H1 (cell line): Measurements from ENCODE around the gene PDSS1. TPM values are rescaled to one million over a fixed set of nuclear protein-coding genes. Genes with fewer than 3 reads are reported as not detected.

Experiments
- CTCF ChIA-PET: fragments of 300-600 bp; sonication (Branson Sonifier 250); formaldehyde crosslinking; loops from one replicate; lab custom pipeline; 2021; ENCODE audit not compliant: partially characterized antibody; lab: Charles Lee
- POLR2A ChIA-PET: fragments of 300-600 bp; sonication (Branson Sonifier 250); formaldehyde crosslinking; loops from one replicate; lab custom pipeline; 2021; ENCODE audit warnings: inconsistent platforms; ENCODE audit not compliant: partially characterized antibody; lab: Charles Lee
- DNase-seq, 2 experiments: peaks; one replicate each; pipeline versions ENCODE4 v3.0.0 to v3.0.0-alpha.2; 2010 to 2022; ENCODE audit warnings: low spot score in 2 of 2, low read depth in 1 of 2, mixed read lengths in 1 of 2
- FAIRE-seq: peaks from 2 replicates; lab custom pipeline; 2011; peaks lifted over from hg19 to GRCh38; lab: Jason Lieb, UNC
- H2AFZ ChIP-seq: 2 replicates; pipeline ENCODE4 v1.8.1; 2012; ENCODE audit warnings: low read length, inconsistent platforms
- H2AK5ac ChIP-seq: 2 replicates; pipeline ENCODE4 v1.6.1; 2013; ENCODE audit warnings: low read depth, low read length
- H2BK120ac ChIP-seq: replicated peaks from 2 replicates; pipeline ENCODE3; 2013; ENCODE audit warnings: low read depth, low read length, inconsistent platforms
- H2BK12ac ChIP-seq: 2 replicates; pipeline ENCODE4 v1.6.1; 2013; ENCODE audit warnings: low read depth, low read length
- H2BK15ac ChIP-seq: 2 replicates; pipeline ENCODE4 v1.6.1; 2013; ENCODE audit warnings: low read length
- H2BK20ac ChIP-seq: 2 replicates; pipeline ENCODE4 v1.6.1; 2013; ENCODE audit warnings: low read length
- H2BK5ac ChIP-seq: 2 replicates; pipeline ENCODE4 v1.6.1; 2013; ENCODE audit warnings: low read depth, low read length
- H3K14ac ChIP-seq: 2 replicates; pipeline ENCODE4 v1.6.1; 2013; ENCODE audit warnings: inconsistent platforms; ENCODE audit not compliant: insufficient read length
- H3K18ac ChIP-seq: 2 replicates; pipeline ENCODE4 v1.6.1; 2013; ENCODE audit warnings: low read length; ENCODE audit errors: extremely low read depth
- H3K23ac ChIP-seq: 2 replicates; pipeline ENCODE4 v1.6.1; 2013; ENCODE audit warnings: inconsistent platforms; ENCODE audit not compliant: insufficient read length
- H3K23me2 ChIP-seq: 2 replicates; pipeline ENCODE4 v1.6.1; 2013; ENCODE audit warnings: low read depth, low read length
- H3K27ac ChIP-seq: 2 replicates; pipeline ENCODE4 v1.6.1; 2011; ENCODE audit warnings: low read depth, low read length, inconsistent platforms
- H3K27me3 ChIP-seq, 4 experiments: replicated peaks in 1 of 4; 1 replicate in 1 of 4; 2 replicates in 3 of 4; pipeline versions ENCODE4 v1.6.1 to v1.8.1; 2011 to 2013; ENCODE audit warnings: low read length in 3 of 4, mild to moderate bottlenecking in 3 of 4, inconsistent platforms in 2 of 4, mixed read lengths in 2 of 4, moderate library complexity in 1 of 4; ENCODE audit not compliant: control insufficient read depth in 3 of 4, insufficient read depth in 3 of 4; ENCODE audit errors: extremely low read depth in 1 of 4
- H3K36me3 ChIP-seq, 4 experiments: 2 replicates each; pipeline versions ENCODE4 v1.6.1 to v1.8.1; 2011 to 2013; ENCODE audit warnings: mild to moderate bottlenecking in 4 of 4, low read length in 3 of 4, moderate library complexity in 2 of 4, control low read depth in 1 of 4, inconsistent platforms in 1 of 4; ENCODE audit not compliant: insufficient read depth in 4 of 4, control insufficient read depth in 2 of 4
- H3K4ac ChIP-seq: replicated peaks from 2 replicates; pipeline ENCODE3; 2013; ENCODE audit warnings: low read length, low read depth, mixed read lengths, inconsistent platforms; ENCODE audit not compliant: insufficient read length
- H3K4me1 ChIP-seq, 4 experiments: replicated peaks in 1 of 4; 1 replicate in 1 of 4; 2 replicates in 3 of 4; pipeline versions ENCODE4 v1.6.1 to v1.8.1; 2011 to 2013; ENCODE audit warnings: low read length in 3 of 4, inconsistent platforms in 2 of 4, mixed read lengths in 1 of 4; ENCODE audit not compliant: insufficient read depth in 4 of 4, control insufficient read depth in 3 of 4
- H3K4me2 ChIP-seq, 2 experiments: 2 replicates each; pipeline versions ENCODE4 v1.6.1 to v1.8.1; 2011 to 2013; ENCODE audit warnings: low read depth in 2 of 2, low read length in 2 of 2, control low read depth in 1 of 2, inconsistent platforms in 1 of 2, mild to moderate bottlenecking in 1 of 2; ENCODE audit not compliant: insufficient read depth in 1 of 2
- H3K4me3 ChIP-seq, 4 experiments: fragments of 200-600, 300-600 bp in 1 of 4; sonication (generic), shearing (Covaris generic), sonication (Bioruptor Twin) in 1 of 4; 2 replicates each; pipeline versions ENCODE4 v1.5.1 to v1.8.1; 2011 to 2016; ENCODE audit warnings: low read length in 4 of 4, low read depth in 3 of 4, control low read depth in 2 of 4, inconsistent platforms in 2 of 4, mild to moderate bottlenecking in 2 of 4, mixed read lengths in 1 of 4, moderate library complexity in 1 of 4; ENCODE audit not compliant: insufficient read depth in 2 of 4; ENCODE audit errors: extremely low read depth in 1 of 4
- H3K56ac ChIP-seq: replicated peaks from 2 replicates; pipeline ENCODE3; 2013; ENCODE audit warnings: low read depth, mild to moderate bottlenecking, mixed read lengths, low read length, inconsistent platforms; ENCODE audit not compliant: insufficient read length
- H3K79me1 ChIP-seq: 2 replicates; pipeline ENCODE4 v1.6.1; 2013; ENCODE audit warnings: low read depth, low read length, control low read depth
- H3K79me2 ChIP-seq, 2 experiments: 2 replicates each; pipeline versions ENCODE4 v1.6.1 to v1.8.1; 2012 to 2013; ENCODE audit warnings: low read length in 2 of 2, mild to moderate bottlenecking in 2 of 2, inconsistent platforms in 1 of 2; ENCODE audit not compliant: insufficient read depth in 2 of 2, control insufficient read depth in 1 of 2
- H3K9ac ChIP-seq, 4 experiments: replicated peaks in 1 of 4; 1 replicate in 1 of 4; 2 replicates in 3 of 4; pipeline versions ENCODE4 v1.6.1 to v1.8.1; 2011 to 2013; ENCODE audit warnings: low read depth in 3 of 4, low read length in 3 of 4, control low read depth in 2 of 4, mild to moderate bottlenecking in 2 of 4, moderate library complexity in 2 of 4, inconsistent platforms in 1 of 4; ENCODE audit errors: extremely low read depth in 1 of 4
- H3K9me3 ChIP-seq, 2 experiments: 2 replicates each; pipeline versions ENCODE4 v1.6.1 to v1.8.1; 2012 to 2013; ENCODE audit warnings: mild to moderate bottlenecking in 2 of 2, moderate library complexity in 2 of 2, control low read depth in 1 of 2, inconsistent platforms in 1 of 2, low read depth in 1 of 2, low read length in 1 of 2, mixed read lengths in 1 of 2; ENCODE audit not compliant: insufficient read depth in 2 of 2
- H4K20me1 ChIP-seq, 2 experiments: replicated peaks in 1 of 2; 2 replicates each; pipeline versions ENCODE3 to v1.8.1; 2011 to 2013; ENCODE audit warnings: inconsistent platforms in 2 of 2, low read length in 2 of 2, mild to moderate bottlenecking in 1 of 2; ENCODE audit not compliant: insufficient read depth in 2 of 2, control insufficient read depth in 1 of 2
- H4K5ac ChIP-seq: 2 replicates; pipeline ENCODE4 v1.6.1; 2013; ENCODE audit warnings: low read length, low read depth, mixed read lengths, inconsistent platforms; ENCODE audit not compliant: insufficient read length
- H4K8ac ChIP-seq: 2 replicates; pipeline ENCODE4 v1.8.0; 2013; ENCODE audit warnings: mild to moderate bottlenecking, moderate library complexity, low read length, inconsistent platforms; ENCODE audit not compliant: insufficient read depth; ENCODE audit errors: extremely low read depth
- H4K91ac ChIP-seq: replicated peaks from 2 replicates; pipeline ENCODE3; 2013; ENCODE audit warnings: low read length, mixed read lengths, inconsistent platforms; ENCODE audit not compliant: insufficient read length
- CHD1 ChIP-seq: IDR thresholded peaks from 2 replicates; pipeline ENCODE4 v1.6.1; 2012; ENCODE audit warnings: low read depth, low read length, improper control_type of control experiment
- CHD2 ChIP-seq: IDR thresholded peaks from 2 replicates; pipeline ENCODE4 v1.6.1; 2012; ENCODE audit warnings: low read length, improper control_type of control experiment
- RAD21 ChIP-seq, 2 experiments: IDR thresholded peaks in 1 of 2; conservative IDR thresholded peaks in 1 of 2; 2 replicates each; pipeline ENCODE4 v1.6.1; 2011; ENCODE audit warnings: low read depth in 2 of 2, low read length in 2 of 2, improper control_type of control experiment in 1 of 2, inconsistent platforms in 1 of 2, mild to moderate bottlenecking in 1 of 2, moderate library complexity in 1 of 2
- RBBP5 ChIP-seq: IDR thresholded peaks from 2 replicates; pipeline ENCODE4 v1.7.1; 2012; ENCODE audit warnings: low read depth, mild to moderate bottlenecking, inconsistent platforms, low read length, moderate library complexity, borderline replicate concordance
- WGBS, 2 experiments: shearing (Covaris generic) in 1 of 2; methylation state at CpG; one replicate each; pipeline versions ENCODE4 v1.1.6 to v1.1.7; 2013 to 2015; ENCODE audit warnings: low lambda C conversion rate in 2 of 2, mixed read lengths in 2 of 2, inconsistent platforms in 1 of 2, low coverage in 1 of 2, missing lambda C conversion rate in 1 of 2; ENCODE audit not compliant: insufficient replicate concordance in 2 of 2, insufficient coverage in 1 of 2, insufficient read length in 1 of 2; ENCODE audit errors: extremely low coverage in 1 of 2, missing lambda C conversion rate in 1 of 2; 5-methylcytosine and 5-hydroxymethylcytosine counted together
- polyA plus RNA-seq, 7 experiments: library from polyadenylated mRNA; depleted of rRNA in 3 of 7; stranded (reverse) in 5 of 7; unstranded in 2 of 7; fragments of >200 nt in 5 of 7; fragments of 200-250 nt in 2 of 7; gene quantifications; 1 replicate in 5 of 7; 2 replicates in 1 of 7; 4 replicates in 1 of 7; pipeline versions ENCODE4 v1.2.1 to v1.2.3, GENCODE V29; 2011 to 2013; ENCODE audit warnings: missing spikeins in 2 of 7, mixed read lengths in 2 of 7
- total RNA-seq: library from RNA; stranded (reverse); fragmentation: NEBNext Ultra II Directional; extraction: Animal tissue kit (Norgen Biotek cat#: 25700); gene quantifications from 2 replicates; pipeline ENCODE4 v1.2.1, GENCODE V29; 2021
- TF ChIP-seq, protein P1 (sequence below), 3 experiments: IDR thresholded peaks; 1 replicate in 2 of 3; 2 replicates in 1 of 3; pipeline versions ENCODE4 v1.5.1 to v1.6.1; 2011; ENCODE audit warnings: low read length in 3 of 3, mild to moderate bottlenecking in 3 of 3, inconsistent platforms in 2 of 3, low read depth in 1 of 3, moderate library complexity in 1 of 3; ENCODE audit not compliant: insufficient read depth in 1 of 3; ENCODE audit errors: control extremely low read depth in 1 of 3

The PDSS1 gene
- total and polyA plus RNA-seq, 2 of the 8 experiments (the other 6 are each of a cell fraction or from before 2014, with no cell fraction given): 21.3 to 26.0 TPM

DNA sequence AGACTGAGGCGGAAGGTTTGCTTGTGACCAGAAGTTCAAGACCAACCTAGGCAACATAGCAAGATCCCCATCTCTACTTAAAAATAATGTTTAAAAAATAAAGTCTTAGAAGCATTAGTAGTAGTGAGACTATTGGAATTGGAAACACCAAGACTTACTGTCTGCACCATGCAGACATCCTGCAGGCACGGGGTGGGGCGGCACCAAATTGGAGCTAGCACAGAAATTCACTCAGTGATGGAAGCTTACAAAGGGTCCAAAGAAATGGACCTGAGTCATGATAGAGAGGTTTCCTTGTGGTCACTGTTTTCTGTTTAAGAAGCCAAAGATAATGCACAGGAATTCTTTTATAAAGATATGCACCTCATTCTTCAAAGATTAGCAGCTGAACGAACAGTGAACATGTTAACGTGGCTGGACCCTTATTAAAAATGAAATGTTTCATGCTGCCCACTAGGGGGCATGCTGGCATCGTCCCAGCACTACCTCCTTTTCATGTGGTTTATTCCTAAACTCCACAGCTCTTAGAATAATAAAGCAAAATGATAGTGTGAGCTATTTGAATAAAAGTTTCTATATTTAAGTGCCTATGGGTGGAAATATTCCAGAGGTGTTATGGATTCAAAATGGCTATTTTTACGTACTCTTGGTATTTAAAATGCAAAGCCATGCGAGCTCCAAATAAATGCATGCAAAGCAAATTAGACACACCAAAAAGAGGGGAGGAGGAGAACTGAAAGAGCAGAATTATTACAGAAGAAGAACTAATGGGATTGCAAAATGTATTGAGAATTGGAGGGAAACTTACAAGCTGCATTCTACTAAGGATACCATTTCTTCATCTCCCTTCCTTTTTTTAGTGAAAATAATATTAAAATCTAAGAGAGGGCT, 28.6 kb downstream of the PDSS1 start:
- TF ChIP-seq RAD21 (IDR thresholded peaks at IDR 0.05 in 1 of 2, conservative IDR thresholded peaks at IDR 0.05 in 1 of 2; ENCODE audit: low read depth in 2 of 2, low read length in 2 of 2): peak; percentile 79 to 81
- TF ChIP-seq CHD2: no peak
- TF ChIP-seq, protein P1, sequence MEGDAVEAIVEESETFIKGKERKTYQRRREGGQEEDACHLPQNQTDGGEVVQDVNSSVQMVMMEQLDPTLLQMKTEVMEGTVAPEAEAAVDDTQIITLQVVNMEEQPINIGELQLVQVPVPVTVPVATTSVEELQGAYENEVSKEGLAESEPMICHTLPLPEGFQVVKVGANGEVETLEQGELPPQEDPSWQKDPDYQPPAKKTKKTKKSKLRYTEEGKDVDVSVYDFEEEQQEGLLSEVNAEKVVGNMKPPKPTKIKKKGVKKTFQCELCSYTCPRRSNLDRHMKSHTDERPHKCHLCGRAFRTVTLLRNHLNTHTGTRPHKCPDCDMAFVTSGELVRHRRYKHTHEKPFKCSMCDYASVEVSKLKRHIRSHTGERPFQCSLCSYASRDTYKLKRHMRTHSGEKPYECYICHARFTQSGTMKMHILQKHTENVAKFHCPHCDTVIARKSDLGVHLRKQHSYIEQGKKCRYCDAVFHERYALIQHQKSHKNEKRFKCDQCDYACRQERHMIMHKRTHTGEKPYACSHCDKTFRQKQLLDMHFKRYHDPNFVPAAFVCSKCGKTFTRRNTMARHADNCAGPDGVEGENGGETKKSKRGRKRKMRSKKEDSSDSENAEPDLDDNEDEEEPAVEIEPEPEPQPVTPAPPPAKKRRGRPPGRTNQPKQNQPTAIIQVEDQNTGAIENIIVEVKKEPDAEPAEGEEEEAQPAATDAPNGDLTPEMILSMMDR (IDR thresholded peaks at IDR 0.05; ENCODE audit: control extremely low read depth in 1 of 3, insufficient read depth in 1 of 3, low read depth in 1 of 3, low read length in 3 of 3): peak; percentile 38 to 69 (median 60)
- no peak for TF ChIP-seq CHD1
- no peak for TF ChIP-seq RBBP5
- TF ChIP-seq, all 59 proteins: peak for 2
- DNase-seq: peak in 1 of 2 experiments; percentile 5

More for the DNA sequence above, 28.6 kb downstream of the PDSS1 start:
- 88% methylated on average over 8 of the region's 8 CpGs; no CpG with 5 or more reads in 1 of the 2 experiments for WGBS, 2 experiments
- H3K4me2 ChIP-seq: no peak overlapping the region
- H3K27ac ChIP-seq: no peak overlapping the region
- H2BK120ac ChIP-seq: no peak overlapping the region
- H3K9me3 ChIP-seq: no peaks in the 10 kb centered on the region
- H3K23me2 ChIP-seq: no peaks in the 10 kb centered on the region
- H3K9ac ChIP-seq: no peak overlapping the region
- H4K8ac ChIP-seq: no peak overlapping the region
- peaks cover 0 to 39% (median 14%) of the 10 kb centered on the region in 4 experiments; a peak in 6 of 8 replicates for H3K36me3 ChIP-seq
- H4K20me1 ChIP-seq: no peaks in the 10 kb centered on the region
- no peak overlapping the region for H3K4me3 ChIP-seq
- H2BK5ac ChIP-seq: no peak overlapping the region
- H2BK15ac ChIP-seq: no peak overlapping the region
- FAIRE-seq: peak; percentile 58
- 0 out of 2 replicates have a peak, but pooled peaks cover 2% of the 10 kb centered on the region for H3K79me1 ChIP-seq
- no peak overlapping the region for H2AK5ac ChIP-seq
- no peaks in the 10 kb centered on the region for H3K79me2 ChIP-seq
- H3K23ac ChIP-seq: no peak overlapping the region
- H2BK12ac ChIP-seq: no peak overlapping the region
- CTCF ChIA-PET: interaction anchor here (0.6 to 8.2 kb wide), 50 partner anchors 9 to 970 kb away, joined by 3 to 147 read pairs (median 4); partner anchors contain the start of genes ABI1 and PDSS1
- no peak overlapping the region for H2BK20ac ChIP-seq
- H3K4ac ChIP-seq: no peak overlapping the region
- H3K56ac ChIP-seq: no peak overlapping the region
- H3K4me1 ChIP-seq: no peaks in the 10 kb centered on the region
- no peak overlapping the region for H2AFZ ChIP-seq
- no peaks in the 10 kb centered on the region for H3K27me3 ChIP-seq
- H4K91ac ChIP-seq: no peak overlapping the region
- H3K14ac ChIP-seq: no peak overlapping the region
- no peak overlapping the region for H4K5ac ChIP-seq
- POLR2A ChIA-PET: interaction anchor here (0.8 to 1.2 kb wide), 2 partner anchors 15 to 156 kb away, joined by 3 to 4 read pairs; no protein-coding TSS in a partner anchor
- H3K18ac ChIP-seq: no peak overlapping the region
